ENCODE data around the gene CLPTM1.

The CLPTM1 gene

GRCh38 chr19:44939668-44940067 is 15.5 kb upstream of the CLPTM1 start:
- TF ChIP-seq YY1 (IDR thresholded peaks at IDR 0.05; ENCODE audit: low read depth) (no peak), NFIC (IDR thresholded peaks at IDR 0.05) (no peak), TAF1 (IDR thresholded peaks at IDR 0.05; ENCODE audit: low read depth) (no peak), EGR1 (IDR thresholded peaks at IDR 0.05) (no peak), CEBPB (IDR thresholded peaks at IDR 0.05) (0 out of 2 replicates have a peak, but pooled peaks have one; percentile 12), TEAD4 (IDR thresholded peaks at IDR 0.05) (no peak)

DNA sequence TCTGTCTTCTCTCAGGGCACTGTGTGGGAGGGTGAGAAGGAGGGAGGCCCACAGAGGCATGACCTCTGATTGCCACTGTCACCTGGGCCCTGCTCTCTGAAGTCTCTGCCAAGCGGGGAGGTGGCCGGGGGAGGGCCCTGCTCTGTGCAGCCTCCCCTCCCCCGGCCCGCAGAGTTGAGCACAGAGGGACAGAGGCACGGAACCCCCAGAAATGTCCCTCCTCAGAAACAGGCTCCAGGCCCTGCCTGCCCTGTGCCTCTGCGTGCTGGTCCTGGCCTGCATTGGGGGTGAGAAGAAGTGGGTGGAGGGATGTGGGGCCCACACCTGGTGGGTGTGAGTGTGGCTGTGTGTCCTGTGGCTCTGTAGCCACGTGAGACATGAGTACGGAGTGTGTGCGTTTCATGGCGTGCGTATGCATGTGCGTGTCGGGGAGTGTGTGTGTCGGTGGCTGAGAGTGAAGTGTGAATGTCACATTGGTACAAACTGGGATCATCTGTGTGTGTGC is 13.1 kb upstream of the CLPTM1 start, which contains the start of gene APOC4:
Gene APOC4 (plus strand): TSS at position 171 of the 505 bp plus-strand sequence. CDS start 41 bp downstream, at position 212.
- TF ChIP-seq EP300 (IDR thresholded peaks at IDR 0.05; ENCODE audit: borderline replicate concordance) (no peak), CEBPB (IDR thresholded peaks at IDR 0.05) (no peak), USF1 (IDR thresholded peaks at IDR 0.05) (no peak), TEAD4 (IDR thresholded peaks at IDR 0.05) (no peak), CREB1 (IDR thresholded peaks at IDR 0.05; ENCODE audit: low read depth) (no peak), ZBTB7A (IDR thresholded peaks at IDR 0.05; ENCODE audit: low read depth) (no peak), YY1 (IDR thresholded peaks at IDR 0.05; ENCODE audit: low read depth) (no peak), EGR1 (IDR thresholded peaks at IDR 0.05) (no peak), TCF12 (IDR thresholded peaks at IDR 0.05; ENCODE audit: low read depth) (no peak), MAX (IDR thresholded peaks at IDR 0.05) (no peak), RAD21 (IDR thresholded peaks at IDR 0.05; ENCODE audit: low read depth) (no peak), TAF1 (IDR thresholded peaks at IDR 0.05; ENCODE audit: low read depth) (no peak), FOXM1 (IDR thresholded peaks at IDR 0.05; ENCODE audit: borderline replicate concordance, low read depth) (no peak), NFIC (IDR thresholded peaks at IDR 0.05) (no peak)
- TF ChIP-seq, protein P1, sequence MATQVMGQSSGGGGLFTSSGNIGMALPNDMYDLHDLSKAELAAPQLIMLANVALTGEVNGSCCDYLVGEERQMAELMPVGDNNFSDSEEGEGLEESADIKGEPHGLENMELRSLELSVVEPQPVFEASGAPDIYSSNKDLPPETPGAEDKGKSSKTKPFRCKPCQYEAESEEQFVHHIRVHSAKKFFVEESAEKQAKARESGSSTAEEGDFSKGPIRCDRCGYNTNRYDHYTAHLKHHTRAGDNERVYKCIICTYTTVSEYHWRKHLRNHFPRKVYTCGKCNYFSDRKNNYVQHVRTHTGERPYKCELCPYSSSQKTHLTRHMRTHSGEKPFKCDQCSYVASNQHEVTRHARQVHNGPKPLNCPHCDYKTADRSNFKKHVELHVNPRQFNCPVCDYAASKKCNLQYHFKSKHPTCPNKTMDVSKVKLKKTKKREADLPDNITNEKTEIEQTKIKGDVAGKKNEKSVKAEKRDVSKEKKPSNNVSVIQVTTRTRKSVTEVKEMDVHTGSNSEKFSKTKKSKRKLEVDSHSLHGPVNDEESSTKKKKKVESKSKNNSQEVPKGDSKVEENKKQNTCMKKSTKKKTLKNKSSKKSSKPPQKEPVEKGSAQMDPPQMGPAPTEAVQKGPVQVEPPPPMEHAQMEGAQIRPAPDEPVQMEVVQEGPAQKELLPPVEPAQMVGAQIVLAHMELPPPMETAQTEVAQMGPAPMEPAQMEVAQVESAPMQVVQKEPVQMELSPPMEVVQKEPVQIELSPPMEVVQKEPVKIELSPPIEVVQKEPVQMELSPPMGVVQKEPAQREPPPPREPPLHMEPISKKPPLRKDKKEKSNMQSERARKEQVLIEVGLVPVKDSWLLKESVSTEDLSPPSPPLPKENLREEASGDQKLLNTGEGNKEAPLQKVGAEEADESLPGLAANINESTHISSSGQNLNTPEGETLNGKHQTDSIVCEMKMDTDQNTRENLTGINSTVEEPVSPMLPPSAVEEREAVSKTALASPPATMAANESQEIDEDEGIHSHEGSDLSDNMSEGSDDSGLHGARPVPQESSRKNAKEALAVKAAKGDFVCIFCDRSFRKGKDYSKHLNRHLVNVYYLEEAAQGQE (IDR thresholded peaks at IDR 0.05; ENCODE audit: low read depth), result no peak

GRCh38 chr19:44943801-44944249 is 11.4 kb upstream of the CLPTM1 start:
- TF ChIP-seq TCF12 (IDR thresholded peaks at IDR 0.05; ENCODE audit: low read depth) (no peak), USF1 (IDR thresholded peaks at IDR 0.05) (no peak), TEAD4 (IDR thresholded peaks at IDR 0.05) (no peak), FOXM1 (IDR thresholded peaks at IDR 0.05; ENCODE audit: borderline replicate concordance, low read depth) (no peak), MAX (IDR thresholded peaks at IDR 0.05) (no peak), ZBTB7A (IDR thresholded peaks at IDR 0.05; ENCODE audit: low read depth) (no peak), TAF1 (IDR thresholded peaks at IDR 0.05; ENCODE audit: low read depth) (no peak), CREB1 (IDR thresholded peaks at IDR 0.05; ENCODE audit: low read depth) (no peak), CEBPB (IDR thresholded peaks at IDR 0.05) (no peak), YY1 (IDR thresholded peaks at IDR 0.05; ENCODE audit: low read depth) (no peak), RAD21 (IDR thresholded peaks at IDR 0.05; ENCODE audit: low read depth) (no peak), EP300 (IDR thresholded peaks at IDR 0.05; ENCODE audit: borderline replicate concordance) (no peak), NFIC (IDR thresholded peaks at IDR 0.05) (no peak)
- TF ChIP-seq, protein P1 (IDR thresholded peaks at IDR 0.05; ENCODE audit: low read depth), result no peak

DNA sequence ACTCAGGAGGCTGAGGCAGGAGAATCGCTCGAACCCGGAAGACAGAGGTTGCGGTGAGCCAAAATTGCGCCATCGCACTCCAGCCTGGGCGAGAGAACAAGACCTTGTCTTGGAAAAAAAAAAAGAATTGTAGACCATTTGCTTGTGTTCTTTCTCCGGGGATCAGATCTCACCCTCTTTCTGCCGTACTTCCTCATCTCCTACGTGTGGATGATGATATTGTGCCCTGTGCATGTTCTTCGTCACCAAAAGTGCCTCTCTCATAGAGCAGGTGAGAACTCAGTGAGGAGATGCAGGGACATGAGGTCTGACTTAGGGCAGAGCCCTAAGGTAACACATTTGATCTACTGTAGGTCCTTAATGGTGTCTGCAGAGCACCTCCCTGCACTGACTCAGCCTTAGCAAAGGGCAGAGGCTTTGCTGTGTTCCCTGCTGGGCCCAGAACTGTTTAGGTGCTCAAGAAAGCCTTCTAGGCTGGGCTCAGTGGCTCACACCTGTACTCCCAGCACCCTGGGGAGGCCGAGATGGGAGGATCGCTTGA is 8.1 kb upstream of the CLPTM1 start:
- TF ChIP-seq CREB1 (IDR thresholded peaks at IDR 0.05; ENCODE audit: low read depth) (no peak), MAX (IDR thresholded peaks at IDR 0.05) (no peak), TAF1 (IDR thresholded peaks at IDR 0.05; ENCODE audit: low read depth) (no peak), USF1 (IDR thresholded peaks at IDR 0.05) (no peak), TCF12 (IDR thresholded peaks at IDR 0.05; ENCODE audit: low read depth) (no peak), EGR1 (IDR thresholded peaks at IDR 0.05) (no peak), YY1 (IDR thresholded peaks at IDR 0.05; ENCODE audit: low read depth) (no peak), EP300 (IDR thresholded peaks at IDR 0.05; ENCODE audit: borderline replicate concordance) (no peak), NFIC (IDR thresholded peaks at IDR 0.05) (no peak), RAD21 (IDR thresholded peaks at IDR 0.05; ENCODE audit: low read depth) (no peak), CEBPB (IDR thresholded peaks at IDR 0.05) (no peak), ZBTB7A (IDR thresholded peaks at IDR 0.05; ENCODE audit: low read depth) (no peak), TEAD4 (IDR thresholded peaks at IDR 0.05) (no peak), FOXM1 (IDR thresholded peaks at IDR 0.05; ENCODE audit: borderline replicate concordance, low read depth) (no peak)
- TF ChIP-seq, protein P1 (IDR thresholded peaks at IDR 0.05; ENCODE audit: low read depth), result no peak

All from Ishikawa (cell line).